ENCODE measurements around the gene ONECUT3.

DNA sequence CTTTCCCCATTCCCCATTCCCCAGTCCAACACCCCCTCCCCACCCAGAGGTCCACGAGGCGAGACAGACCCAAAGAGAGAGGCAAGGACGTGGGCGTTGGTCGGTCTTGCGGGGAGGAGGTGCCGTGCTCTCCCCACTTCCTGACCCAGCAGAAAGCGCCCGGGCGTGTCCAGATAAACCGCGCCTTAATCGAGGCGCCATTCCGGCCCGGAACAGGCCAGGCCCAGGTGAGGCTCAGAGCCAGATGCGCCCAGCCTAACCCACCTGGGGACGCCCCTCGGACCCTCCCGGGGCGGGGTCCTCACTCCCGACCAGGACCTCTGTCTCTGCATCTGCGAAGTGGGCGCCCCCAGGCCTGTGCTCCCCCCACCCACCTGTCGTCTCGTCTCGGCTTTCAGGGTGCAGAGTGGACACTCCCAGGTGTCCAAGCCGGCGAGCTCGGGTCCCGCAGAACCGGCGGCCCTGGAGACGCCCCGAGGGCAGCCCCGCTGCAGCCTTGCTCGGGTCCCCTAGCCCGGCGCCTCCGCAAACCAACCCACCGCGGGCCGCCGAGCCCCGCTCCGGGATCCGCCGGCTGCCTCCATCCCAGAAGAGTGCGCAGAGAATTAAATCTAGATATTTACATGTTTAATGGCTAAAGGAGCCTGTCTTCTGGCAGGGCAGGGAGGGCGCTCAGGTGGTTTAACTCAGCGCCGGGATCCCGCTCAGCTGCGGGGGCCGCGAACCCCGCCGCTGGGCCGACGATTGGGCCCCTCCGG lies 5.0 kb upstream of the ONECUT3 start:
- TF ChIP-seq, protein P1, sequence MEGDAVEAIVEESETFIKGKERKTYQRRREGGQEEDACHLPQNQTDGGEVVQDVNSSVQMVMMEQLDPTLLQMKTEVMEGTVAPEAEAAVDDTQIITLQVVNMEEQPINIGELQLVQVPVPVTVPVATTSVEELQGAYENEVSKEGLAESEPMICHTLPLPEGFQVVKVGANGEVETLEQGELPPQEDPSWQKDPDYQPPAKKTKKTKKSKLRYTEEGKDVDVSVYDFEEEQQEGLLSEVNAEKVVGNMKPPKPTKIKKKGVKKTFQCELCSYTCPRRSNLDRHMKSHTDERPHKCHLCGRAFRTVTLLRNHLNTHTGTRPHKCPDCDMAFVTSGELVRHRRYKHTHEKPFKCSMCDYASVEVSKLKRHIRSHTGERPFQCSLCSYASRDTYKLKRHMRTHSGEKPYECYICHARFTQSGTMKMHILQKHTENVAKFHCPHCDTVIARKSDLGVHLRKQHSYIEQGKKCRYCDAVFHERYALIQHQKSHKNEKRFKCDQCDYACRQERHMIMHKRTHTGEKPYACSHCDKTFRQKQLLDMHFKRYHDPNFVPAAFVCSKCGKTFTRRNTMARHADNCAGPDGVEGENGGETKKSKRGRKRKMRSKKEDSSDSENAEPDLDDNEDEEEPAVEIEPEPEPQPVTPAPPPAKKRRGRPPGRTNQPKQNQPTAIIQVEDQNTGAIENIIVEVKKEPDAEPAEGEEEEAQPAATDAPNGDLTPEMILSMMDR (IDR thresholded peaks at IDR 0.05), result no peak
- no peak for TF ChIP-seq POLR2A (IDR thresholded peaks at IDR 0.05)

All from heart left ventricle (tissue), 13 donors.